K562 (cell line): ENCODE results near the gene CCDC172. TPM values are rescaled to one million over a fixed set of nuclear protein-coding genes. Genes with fewer than 3 reads are reported as not detected.

ENCODE experiments used
- ATAC-seq: fragments of 200-7000 bp; cut with Tn5 transposase; 3 replicates; pipeline ENCODE4 v1.9.1; 2020; ENCODE audit warnings: moderate library complexity
- Bru-seq: library from RNA; stranded (reverse); fragments of 400-500 nt; gene quantifications from one replicate; lab custom pipeline; 2021; lab: Mats Ljungman, UMichigan
- BruChase-seq, 2 experiments: library from RNA; stranded (reverse); fragments of 400-500 nt; gene quantifications; one replicate each; lab custom pipeline; 2021; lab: Mats Ljungman, UMichigan
- BruUV-seq: library from RNA; stranded (reverse); fragments of 400-500 nt; replicated peaks from 2 replicates; lab custom pipeline; 2021; lab: Mats Ljungman, UMichigan
- CTCF ChIA-PET: fragments of 300-600 bp; formaldehyde crosslinking; extraction: SDS; loops from one replicate; lab custom pipeline; 2021; ENCODE audit warnings: low intra/inter-chr PET ratio; lab: Yijun Ruan, JAX
- POLR2A ChIA-PET: fragments of 300-600, 350-650 bp; sonication (Branson Sonifier 250); formaldehyde crosslinking; extraction: SDS; loops from one replicate; lab custom pipeline; 2021; ENCODE audit warnings: antibody characterized with exemption, inconsistent platforms; lab: Yijun Ruan, JAX
- DNase-seq, 4 experiments: peaks; one replicate each; pipeline versions ENCODE4 v3.0.0 to v3.0.0-alpha.2; 2011 to 2018; ENCODE audit warnings: low spot score in 3 of 4, mixed read lengths in 3 of 4; ENCODE audit errors: extremely low read depth in 1 of 4
- FAIRE-seq: peaks from 2 replicates; lab custom pipeline; 2011; peaks lifted over from hg19 to GRCh38; lab: Jason Lieb, UNC
- H2AFZ ChIP-seq: 2 replicates; pipeline ENCODE4 v1.6.0; 2011; ENCODE audit warnings: low read depth, low read length, control low read depth, inconsistent platforms
- H3K27ac ChIP-seq: fragments of 200-600 bp; 3 replicates; pipeline ENCODE4 v1.8.0; 2011; ENCODE audit warnings: low read depth, mild to moderate bottlenecking, control low read depth, inconsistent platforms, low read length, moderate library complexity, mixed read lengths; ENCODE audit errors: extremely low read depth
- H3K27me3 ChIP-seq, 2 experiments: fragments of 300-600 bp in 1 of 2; 2 replicates in 1 of 2; 3 replicates in 1 of 2; pipeline versions ENCODE4 v1.6.0 to v1.8.0; 2011; ENCODE audit warnings: inconsistent platforms in 2 of 2, low read length in 2 of 2, mild to moderate bottlenecking in 1 of 2, mixed read lengths in 1 of 2, moderate library complexity in 1 of 2; ENCODE audit not compliant: control insufficient read depth in 2 of 2, insufficient read depth in 2 of 2
- H3K36me3 ChIP-seq: fragments of 300-600 bp; 3 replicates; pipeline ENCODE4 v1.8.0; 2011; ENCODE audit warnings: mild to moderate bottlenecking, low read length, inconsistent platforms; ENCODE audit not compliant: control insufficient read depth, insufficient read depth
- H3K4me1 ChIP-seq, 2 experiments: fragments of 200-600 bp in 1 of 2; replicated peaks in 1 of 2; 2 replicates in 1 of 2; 3 replicates in 1 of 2; pipeline versions ENCODE4 v1.5.1 to v1.8.0; 2011; ENCODE audit warnings: inconsistent platforms in 2 of 2, low read length in 2 of 2, mild to moderate bottlenecking in 1 of 2, mixed read lengths in 1 of 2, moderate library complexity in 1 of 2; ENCODE audit not compliant: control insufficient read depth in 2 of 2, insufficient read depth in 2 of 2
- H3K4me2 ChIP-seq: 2 replicates; pipeline ENCODE4 v1.6.1; 2011; ENCODE audit warnings: low read length, control low read depth, inconsistent platforms, mixed read lengths; ENCODE audit not compliant: insufficient read depth
- H3K4me3 ChIP-seq: fragments of 200-600 bp; sonication (generic), shearing (Covaris generic); 2 replicates; pipeline ENCODE4 v1.5.1; 2016; ENCODE audit warnings: control low read depth, inconsistent platforms
- H3K79me2 ChIP-seq: fragments of 200-600 bp; 3 replicates; pipeline ENCODE4 v1.8.0; 2011; ENCODE audit warnings: low read length, inconsistent platforms; ENCODE audit not compliant: control insufficient read depth, insufficient read depth
- H3K9ac ChIP-seq, 2 experiments: 2 replicates each; pipeline versions ENCODE4 v1.6.0 to v1.6.1; 2011; ENCODE audit warnings: low read depth in 2 of 2, low read length in 2 of 2, control low read depth in 1 of 2, inconsistent platforms in 1 of 2, mild to moderate bottlenecking in 1 of 2, mixed read lengths in 1 of 2; ENCODE audit not compliant: insufficient read depth in 1 of 2
- H3K9me1 ChIP-seq: one replicate; pipeline ENCODE4 v1.6.0; 2011; ENCODE audit warnings: inconsistent platforms, mild to moderate bottlenecking, low read length, moderate library complexity; ENCODE audit not compliant: control insufficient read depth, insufficient read depth
- H3K9me3 ChIP-seq: replicated peaks from 2 replicates; pipeline ENCODE4 v1.5.1; 2011; ENCODE audit warnings: low read depth, low read length, inconsistent platforms; ENCODE audit not compliant: control insufficient read depth, insufficient read depth
- H4K20me1 ChIP-seq: replicated peaks from 2 replicates; pipeline ENCODE4 v1.6.1; 2011; ENCODE audit warnings: low read length, inconsistent platforms, mixed read lengths; ENCODE audit not compliant: control insufficient read depth, insufficient read depth
- PRMT5 ChIP-seq: sonication (generic); formaldehyde crosslinking; IDR thresholded peaks from 2 replicates; pipeline ENCODE4 v1.5.0; 2020; ENCODE audit warnings: missing genetic modification reagents
- WGBS: fragments of 100-300 bp; shearing (Covaris generic); methylation state at CpG from one replicate; pipeline ENCODE4 v1.1.6; 2016; ENCODE audit warnings: low coverage, mixed read lengths; ENCODE audit not compliant: insufficient coverage; ENCODE audit errors: missing lambda C conversion rate; 5-methylcytosine and 5-hydroxymethylcytosine counted together
- in situ Hi-C: fragments of 300-500 bp; cut with MboI; formaldehyde crosslinking; loops from 4 replicates; pipeline ENCODE4 v1.15.0; 2018; ENCODE audit warnings: inconsistent platforms, mixed read lengths
- intact Hi-C: fragments of 100-400 bp; cut with micrococcal nuclease; formaldehyde crosslinking; loops from 2 replicates; pipeline ENCODE4 v1.14.2; 2022
- long read RNA-seq, 3 experiments: library from polyadenylated mRNA in 2 of 3; library from RNA in 1 of 3; unstranded in 2 of 3; stranded (forward) in 1 of 3; transcript quantifications; one replicate each; pipeline ENCODE4 v2.0.0, GENCODE V29; 2019 to 2022
- polyA minus RNA-seq, 3 experiments: library from RNA; depleted of rRNA, polyadenylated mRNA; stranded (reverse); fragments of >200 nt; gene quantifications; 2 replicates each; pipeline ENCODE4 v1.2.3, GENCODE V29; 2011
- polyA plus RNA-seq, 8 experiments: library from polyadenylated mRNA; depleted of rRNA in 4 of 8; stranded (reverse) in 5 of 8; unstranded in 3 of 8; fragments of >200 nt; fragmentation: Nextera tagmentation in 2 of 8; fragmentation: Illumina TruSeq in 1 of 8; extraction: Ambion mirVana in 2 of 8; extraction: Trizol in 1 of 8; gene quantifications; 2 replicates each; pipeline versions ENCODE4 v1.2.1 to v1.2.3, GENCODE V29; 2011 to 2014; ENCODE audit warnings: inconsistent platforms in 1 of 8, missing spikeins in 1 of 8
- total RNA-seq, 7 experiments: library from RNA; depleted of rRNA in 6 of 7; stranded (reverse); fragments of >200 nt in 6 of 7; fragmentation: Illumina TruSeq in 2 of 7; extraction: Trizol in 2 of 7; gene quantifications; 2 replicates each; pipeline versions ENCODE4 v1.2.1 to v1.2.3, GENCODE V29; 2011 to 2021; ENCODE audit warnings: low replicate concordance in 1 of 7

The CCDC172 gene
- total RNA-seq (2011; cell fraction: chromatin; rRNA removed; ENCODE audit: low replicate concordance): not detected in 2 replicates
- total RNA-seq (2011; cell fraction: nucleolus; rRNA removed): not detected in 2 replicates
- total RNA-seq (2011; cell fraction: nucleoplasm; rRNA removed): not detected in 2 replicates
- total RNA-seq (2014; rRNA removed): not detected in 2 replicates
- not detected in 2 replicates for total RNA-seq (2014; rRNA removed; fragmentation: Illumina TruSeq; extraction: Trizol)
- total RNA-seq (2015; rRNA removed; fragmentation: Illumina TruSeq; extraction: Trizol): not detected in 2 replicates
- total RNA-seq (2021): not detected in 2 replicates
- not detected in 2 replicates for polyA plus RNA-seq (2011; rRNA removed)
- polyA plus RNA-seq (2011; cell fraction: cytosol; rRNA removed): not detected in 2 replicates
- polyA plus RNA-seq (2011; cell fraction: nucleus; rRNA removed): not detected in 2 replicates
- not detected in 2 replicates for polyA plus RNA-seq (2012)
- polyA plus RNA-seq (2014; fragmentation: Illumina TruSeq; extraction: Trizol): not detected in 2 replicates
- not detected for polyA plus RNA-seq (2014; fragmentation: Nextera tagmentation; extraction: Ambion mirVana)
- polyA plus RNA-seq (2014; rRNA removed): not detected in 2 replicates
- polyA minus RNA-seq (2011; rRNA and poly(A)+ RNA removed): not detected in 2 replicates
- not detected in 2 replicates for polyA minus RNA-seq (2011; cell fraction: cytosol; rRNA and poly(A)+ RNA removed)
- not detected in 2 replicates for polyA minus RNA-seq (2011; cell fraction: nucleus; rRNA and poly(A)+ RNA removed)
- not detected for Bru-seq, nascent RNA
- percentile 4 among the genes with signal in this experiment for BruChase-seq, experiment 1, labeled RNA remaining after a 2-hour chase
- BruChase-seq, experiment 2, labeled RNA remaining after a 6-hour chase: not detected
- long read RNA-seq, experiment 1: 0 reads
- long read RNA-seq, experiment 2: 0 reads
- long read RNA-seq, experiment 3: 0 reads

GRCh38 chr10:116324227-116324950 lies at the start of gene CCDC172:
Gene CCDC172, plus strand, starts transcription at chr10:116324448. Its CDS starts 564 bp downstream, at chr10:116325012.
- Histone ChIP-seq H3K9ac (no peak within 1 kb of the TSS), H3K4me1 (no peaks in the 10 kb centered on the region), H2AFZ (no peak within 1 kb of the TSS), H3K9me3 (no peaks in the 10 kb centered on the region), H3K27ac (no peak within 1 kb of the TSS), H3K36me3 (no peaks in the 10 kb centered on the region)
- ChIA-PET CTCF (no interaction called here), POLR2A (no interaction called here)
- no TSS peak for BruUV-seq
- no peak for DNase-seq
- no peak for TF ChIP-seq PRMT5 (CRISPR knock-in tag)
- TF ChIP-seq, all 486 proteins: peak for 0
- Histone ChIP-seq H4K20me1 (no peaks in the 10 kb centered on the region), H3K4me2 (no peak within 1 kb of the TSS), H3K9me1 (no peaks in the 10 kb centered on the region), H3K4me3 (no peak within 1 kb of the TSS), H3K27me3 (no peaks in the 10 kb centered on the region), H3K79me2 (no peaks in the 10 kb centered on the region)
- ATAC-seq (no peak), FAIRE-seq (no peak)
- intact Hi-C loops: no loop called here
- 0% methylated on average over 17 of the region's 22 CpGs for whole genome bisulfite sequencing
- in situ Hi-C loops: no loop called here
